Activated CD8-positive, alpha-beta memory T cell treated with anti-CD3 and anti-CD28 coated beads for 24 hours (primary cell): ENCODE results near the gene SLC16A7.

Experiments
- DNase-seq: peaks from one replicate; pipeline ENCODE4 v3.0.0-alpha.2; 2020

Gene SLC16A7

GRCh38 chr12:59624732-59625460 is 29.1 kb downstream of the SLC16A7 start:
- no peak for DNase-seq

DNA sequence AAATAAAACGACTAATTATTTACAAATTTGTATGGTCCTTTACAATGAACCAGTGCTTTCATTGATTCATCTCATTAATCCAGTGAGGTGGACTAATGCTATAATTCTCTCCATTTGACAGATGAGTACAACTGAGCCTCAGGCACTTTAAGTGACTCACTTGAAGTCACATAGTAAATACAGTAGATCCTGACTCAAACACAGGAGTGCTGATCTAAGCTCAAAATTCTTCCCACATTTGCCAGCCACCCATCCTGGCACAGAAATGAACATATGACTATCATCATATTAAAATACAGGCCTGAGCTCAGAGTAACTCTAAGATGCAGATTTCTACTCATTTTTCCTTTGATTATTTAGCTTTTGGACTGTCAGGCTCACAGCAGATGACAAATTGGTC is 30.6 kb downstream of the SLC16A7 start:
- DNase-seq: no peak

DNA sequence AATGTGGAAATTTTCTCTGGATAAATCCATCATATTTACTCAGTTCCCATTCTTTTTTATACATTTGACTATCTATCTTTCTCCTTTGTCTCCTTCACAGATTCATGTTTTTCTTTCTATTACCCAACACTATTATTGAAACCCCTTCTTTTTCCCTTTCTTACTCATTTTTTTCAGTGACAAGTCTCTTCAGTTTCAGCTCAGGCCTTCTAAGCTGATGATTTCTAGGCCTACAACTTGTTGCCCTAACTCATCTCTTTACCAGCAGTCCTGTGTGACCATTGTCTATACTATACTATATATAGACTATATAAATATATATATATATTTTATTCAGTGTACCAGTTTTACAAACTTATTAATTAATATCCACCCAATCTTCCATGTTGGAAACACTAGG is 31.8 kb downstream of the SLC16A7 start:
- DNase-seq: no peak

DNA sequence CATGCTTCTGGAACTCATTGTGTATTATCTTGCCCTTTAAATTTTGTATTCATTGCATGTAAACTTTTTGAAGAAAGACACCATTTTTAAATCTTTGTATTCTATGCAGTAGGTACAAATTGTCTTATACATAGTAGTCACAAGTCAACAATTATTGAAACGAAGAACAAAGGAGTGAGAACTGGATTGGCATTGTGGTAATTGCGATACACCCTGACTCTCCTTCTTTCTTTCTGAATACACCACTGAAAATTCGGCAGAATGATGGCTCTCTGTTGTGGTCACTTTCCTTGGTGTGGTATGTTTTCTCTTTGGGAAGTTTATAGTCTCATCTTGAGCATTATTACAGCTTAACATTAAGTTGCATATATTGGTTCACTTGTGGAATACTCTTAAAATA is 34.1 kb downstream of the SLC16A7 start:
- DNase-seq: no peak

GRCh38 chr12:59632408-59632807 is 36.6 kb downstream of the SLC16A7 start:
- DNase-seq: no peak

- DNase-seq: no peak
Observed at GRCh38 chr12:59634254-59634653, 38.4 kb downstream of the SLC16A7 start.

DNA sequence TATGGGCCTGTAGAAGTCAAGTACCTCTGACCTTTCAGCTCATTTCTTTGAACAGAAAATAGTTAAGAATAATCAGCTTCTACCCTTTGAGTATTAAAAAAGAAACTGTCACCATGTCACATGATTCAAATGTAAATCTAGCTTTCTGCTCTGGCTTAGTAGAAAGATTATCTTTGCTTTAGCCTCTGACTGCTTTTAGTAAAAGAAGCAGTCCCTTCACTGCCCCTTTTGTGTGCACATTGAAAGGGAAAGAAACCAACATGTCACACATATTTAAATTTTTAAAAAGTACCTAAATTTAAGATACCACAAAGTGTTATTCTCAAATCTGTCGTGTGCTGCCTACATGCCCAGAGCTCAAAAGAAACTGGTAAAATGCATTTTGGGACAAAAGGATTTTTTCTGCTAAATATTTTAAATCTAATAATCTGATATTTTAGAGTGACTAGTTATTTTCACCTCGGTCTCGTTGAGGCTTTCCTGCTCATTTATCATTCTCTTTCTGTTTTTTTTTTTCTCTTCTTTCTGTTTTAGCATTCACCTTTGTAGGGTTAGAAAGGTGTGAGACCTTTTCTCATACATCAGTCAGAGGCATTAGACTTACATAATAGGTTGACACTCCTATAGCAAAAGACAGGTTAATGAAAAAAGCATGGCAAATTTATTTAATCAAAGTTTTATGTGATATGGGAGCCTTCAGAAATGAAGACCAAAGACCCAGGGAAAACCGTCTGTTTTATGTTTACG is 41.3 kb downstream of the SLC16A7 start:
- DNase-seq: no peak

DNA sequence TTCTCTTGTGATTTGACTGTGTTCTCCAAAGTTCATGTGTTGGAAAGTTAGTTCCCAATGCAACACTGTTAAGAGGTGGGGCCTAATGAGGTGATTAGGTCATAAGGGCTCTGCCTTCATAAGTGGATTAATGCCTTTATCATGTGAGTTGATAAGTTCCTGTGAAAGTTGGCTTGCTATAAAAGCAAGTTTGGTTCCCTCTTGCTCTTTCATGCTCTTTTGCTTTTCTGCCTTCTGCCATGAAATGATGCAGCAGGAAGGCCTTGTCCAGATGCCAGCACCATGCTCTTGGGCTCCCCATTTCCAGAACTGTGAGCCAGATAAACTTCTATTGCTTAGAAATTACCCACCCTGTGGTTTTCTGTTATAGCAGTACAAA is 41.9 kb downstream of the SLC16A7 start:
- no peak for DNase-seq

GRCh38 chr12:59643550-59643949 is 47.7 kb downstream of the SLC16A7 start:
- no peak for DNase-seq

- no peak for DNase-seq
Observed at GRCh38 chr12:59645242-59645641, 49.4 kb downstream of the SLC16A7 start.

GRCh38 chr12:59646636-59647035 is 50.8 kb downstream of the SLC16A7 start:
- DNase-seq: no peak

DNA sequence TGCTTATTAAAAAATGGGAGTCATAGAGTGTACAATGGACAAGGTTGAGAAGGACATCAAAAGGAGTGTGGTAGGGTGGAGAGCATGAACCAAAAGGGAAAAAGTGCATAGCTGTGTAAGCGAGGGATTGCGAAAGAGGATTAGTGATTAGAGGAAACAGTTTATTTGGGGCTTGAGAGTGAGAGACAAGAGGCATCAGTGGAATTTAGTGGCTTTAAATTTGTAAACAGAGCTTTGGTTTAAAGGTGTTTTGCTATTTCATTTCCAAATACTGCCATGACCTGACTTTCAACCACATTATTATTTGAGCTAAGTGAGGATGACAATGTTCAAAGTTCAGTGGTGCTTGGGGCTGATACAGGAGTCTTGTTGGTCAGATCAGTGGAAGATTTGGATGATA is 53.4 kb downstream of the SLC16A7 start:
- no peak for DNase-seq

DNA sequence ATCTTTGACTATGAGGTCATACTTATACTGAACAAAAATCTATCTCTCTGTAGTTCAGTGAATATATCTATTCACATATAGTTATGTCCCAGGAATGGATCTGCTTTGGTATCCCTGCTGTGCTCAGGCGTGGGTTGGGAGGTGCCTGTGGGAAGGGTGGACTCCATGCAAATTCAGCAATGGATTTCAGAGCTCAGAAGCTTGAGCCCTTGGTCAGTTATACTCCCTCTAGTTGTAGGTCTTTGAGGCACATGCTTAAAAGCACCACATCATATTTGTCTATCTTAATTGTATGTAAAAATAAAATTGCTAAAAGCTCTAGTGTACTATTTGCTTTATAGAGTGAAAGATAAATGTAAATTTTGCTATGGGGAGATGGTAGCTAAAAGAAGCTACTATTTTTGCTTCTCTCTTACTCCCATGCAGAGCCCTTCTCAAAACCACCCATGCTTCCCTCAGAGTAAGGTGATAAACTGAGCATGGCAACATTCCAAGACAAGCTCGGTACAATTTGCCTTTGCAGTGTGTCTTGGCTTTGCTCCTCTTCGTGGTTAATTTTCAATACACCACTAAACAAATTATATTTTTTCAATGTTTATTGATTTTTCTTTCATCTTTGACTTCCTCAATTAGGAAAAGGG is 54.9 kb downstream of the SLC16A7 start:
- no peak for DNase-seq

DNA sequence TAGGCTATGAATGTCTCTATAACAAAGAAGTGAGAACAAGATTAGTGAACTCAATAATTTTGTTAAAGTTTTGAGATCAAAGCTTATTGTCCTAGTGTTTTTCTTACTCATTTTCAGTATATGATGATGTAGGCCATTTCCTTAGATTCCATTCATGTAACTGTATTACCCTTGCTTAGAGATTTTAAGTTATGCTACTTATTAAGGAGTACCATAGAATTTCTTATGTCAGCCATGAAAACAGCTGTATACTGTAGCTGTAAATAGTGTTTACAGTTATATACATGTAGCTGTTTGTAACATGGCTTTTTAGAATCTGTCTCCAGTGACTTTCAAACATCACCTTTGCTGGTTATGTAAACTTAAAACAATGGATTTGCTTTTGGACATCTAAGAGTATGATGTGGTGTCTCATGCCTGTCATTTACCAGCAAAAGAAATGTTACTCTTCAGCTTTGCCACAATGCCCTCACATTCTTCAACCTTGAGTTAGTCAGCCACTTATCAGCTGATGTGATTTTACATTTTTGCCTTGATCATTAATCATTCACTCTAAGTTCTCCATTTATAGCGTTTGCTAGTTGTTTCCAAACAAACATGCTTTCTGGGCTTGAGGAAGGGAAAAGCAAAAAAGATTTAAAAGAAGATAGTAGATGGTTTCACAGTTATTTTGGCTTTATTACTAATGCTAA is 55.5 kb downstream of the SLC16A7 start:
- no peak for DNase-seq

- no peak for DNase-seq
Observed at GRCh38 chr12:59652130-59652529, 56.3 kb downstream of the SLC16A7 start.

DNA sequence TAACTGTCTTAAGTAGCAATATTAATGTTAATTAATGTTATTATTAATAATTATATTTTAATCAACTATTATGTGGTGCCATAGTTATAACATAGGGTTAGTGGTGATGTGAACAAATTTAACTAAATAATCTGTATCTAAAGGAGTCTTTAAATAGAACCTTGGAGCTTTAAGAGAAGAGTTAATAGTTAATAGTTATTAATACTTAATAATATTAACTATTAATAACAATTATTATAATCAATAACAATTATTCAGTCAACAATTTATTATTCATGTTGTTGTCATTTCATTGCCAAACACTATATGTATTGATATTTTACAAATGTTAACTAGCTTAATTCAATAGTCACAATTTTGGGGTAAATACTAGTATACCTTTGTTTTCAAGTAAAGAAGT is 58.2 kb downstream of the SLC16A7 start:
- DNase-seq: no peak

GRCh38 chr12:59657266-59657665 is 61.4 kb downstream of the SLC16A7 start:
- DNase-seq: no peak

GRCh38 chr12:59657711-59658110 is 61.9 kb downstream of the SLC16A7 start:
- DNase-seq: no peak

DNA sequence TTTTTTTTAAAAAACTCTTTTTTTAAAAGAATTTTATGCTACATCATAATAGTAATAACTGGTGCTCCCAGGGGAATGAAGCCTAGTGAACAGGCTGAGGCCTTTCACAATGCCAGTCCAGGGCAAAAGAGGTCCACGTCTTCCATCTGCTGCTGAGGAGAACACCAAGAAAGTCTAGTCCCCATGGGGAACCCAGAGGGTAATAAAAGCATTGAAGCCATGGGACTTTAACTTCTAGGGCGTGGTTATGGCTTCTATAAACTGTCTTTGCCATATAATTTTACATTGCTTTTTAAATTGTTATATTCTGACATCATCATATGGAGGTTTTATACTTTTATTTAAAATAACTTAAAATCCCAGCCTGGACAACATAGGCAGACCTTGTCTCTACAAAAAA is 64.3 kb downstream of the SLC16A7 start:
- DNase-seq: no peak

DNA sequence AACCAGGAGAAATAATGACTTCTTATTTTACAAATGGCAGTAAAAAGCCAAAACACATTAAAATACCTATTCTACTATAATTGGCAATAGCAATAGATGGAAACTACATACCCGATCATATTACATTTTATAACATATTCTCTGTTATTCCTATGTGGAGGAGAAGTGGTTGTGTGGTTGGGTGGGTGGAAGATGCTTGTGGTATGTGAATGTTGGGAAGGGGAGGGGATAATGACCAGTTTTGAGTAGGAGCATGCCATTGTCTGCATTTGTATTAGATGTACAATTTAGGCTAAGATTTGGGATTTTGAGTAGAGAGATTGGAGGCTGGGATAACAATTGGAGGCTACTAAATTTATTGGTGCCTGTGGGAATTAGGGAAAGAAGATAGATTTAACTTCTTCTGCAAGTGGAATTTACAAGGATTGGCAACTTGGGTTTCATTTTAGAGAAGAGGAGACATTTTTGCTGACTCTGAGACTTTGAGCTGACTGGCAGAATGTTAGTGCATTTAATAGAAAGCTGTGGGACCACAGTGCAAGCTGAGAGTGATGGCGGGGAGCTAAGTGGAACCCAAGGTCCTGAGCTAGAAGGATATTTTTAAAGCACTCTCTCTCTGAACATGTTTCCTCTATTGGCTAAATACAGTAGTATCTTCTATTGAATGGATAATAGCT is 65.2 kb downstream of the SLC16A7 start:
- no peak for DNase-seq

DNA sequence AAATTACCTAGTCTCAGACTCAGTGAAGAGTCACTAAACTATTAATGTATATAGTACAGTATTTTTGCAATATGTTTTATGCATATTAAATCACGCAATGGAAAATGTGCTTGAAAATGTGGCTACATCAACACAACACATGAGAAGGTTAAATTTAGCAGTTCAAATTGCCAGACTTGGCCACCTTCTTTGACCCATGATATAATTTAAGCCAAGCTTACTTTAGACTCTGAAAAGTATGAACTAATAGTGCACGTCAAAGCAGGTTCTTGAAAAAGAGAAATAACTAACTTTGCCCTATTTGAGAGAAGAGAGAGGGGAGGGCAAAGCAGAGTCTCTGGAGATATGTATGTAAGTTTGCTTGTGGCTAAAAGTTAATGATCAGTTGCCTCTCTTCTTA is 68.7 kb downstream of the SLC16A7 start:
- DNase-seq: no peak

GRCh38 chr12:59665701-59666100 is 69.9 kb downstream of the SLC16A7 start:
- DNase-seq: no peak

GRCh38 chr12:59668674-59669073 is 72.8 kb downstream of the SLC16A7 start:
- DNase-seq: no peak
